A673 (cell line): ENCODE data around the gene VPS8. TPM values are rescaled to one million over a fixed set of nuclear protein-coding genes. Genes with fewer than 3 reads are reported as not detected.

Source experiments
- BruUV-seq: library from RNA; stranded (reverse); fragments of 400-500 nt; replicated peaks from 2 replicates; lab custom pipeline; 2021; lab: Mats Ljungman, UMichigan
- CTCF ChIA-PET: fragments of 300-600 bp; sonication (Branson Sonifier 250); formaldehyde crosslinking; loops from one replicate; lab custom pipeline; 2022; ENCODE audit warnings: antibody characterized with exemption; lab: Charles Lee
- POLR2A ChIA-PET: fragments of 300-600 bp; sonication (Branson Sonifier 250); formaldehyde crosslinking; loops from one replicate; lab custom pipeline; 2022; ENCODE audit warnings: antibody characterized with exemption; ENCODE audit not compliant: low non-redundant PET; lab: Charles Lee
- DNase-seq: peaks from one replicate; pipeline ENCODE4 v3.0.0-alpha.2; 2015; ENCODE audit warnings: low spot score
- H3K27ac ChIP-seq: fragments of 200-600 bp; sonication (generic); 2 replicates; pipeline ENCODE4 v1.5.1; 2016; ENCODE audit warnings: mixed run types, low read depth, mild to moderate bottlenecking, mixed read lengths, antibody characterized with exemption, low read length; ENCODE audit not compliant: poor library complexity, severe bottlenecking
- H3K27me3 ChIP-seq: fragments of 200-600 bp; sonication (generic); replicated peaks from 2 replicates; pipeline ENCODE4 v1.6.1; 2017; ENCODE audit warnings: mixed run types, low read depth, mild to moderate bottlenecking, mixed read lengths, antibody characterized with exemption, low read length; ENCODE audit not compliant: insufficient read depth, poor library complexity
- H3K36me3 ChIP-seq: fragments of 200-600 bp; sonication (generic); 2 replicates; pipeline ENCODE4 v1.6.1; 2016; ENCODE audit warnings: mixed run types, mild to moderate bottlenecking, mixed read lengths, antibody characterized with exemption, low read length; ENCODE audit not compliant: insufficient read depth, poor library complexity, severe bottlenecking
- H3K4me1 ChIP-seq: fragments of 200-600 bp; sonication (generic); 2 replicates; pipeline ENCODE4 v1.6.1; 2017; ENCODE audit warnings: mixed run types, mild to moderate bottlenecking, mixed read lengths, antibody characterized with exemption, low read length; ENCODE audit not compliant: insufficient read depth, poor library complexity, severe bottlenecking
- H3K4me3 ChIP-seq: fragments of 200-600 bp; sonication (generic); 2 replicates; pipeline ENCODE4 v1.5.1; 2016; ENCODE audit warnings: low read depth, mixed run types, mild to moderate bottlenecking, mixed read lengths, low read length; ENCODE audit not compliant: poor library complexity, severe bottlenecking
- H3K9me3 ChIP-seq: fragments of 200-600 bp; sonication (generic); 2 replicates; pipeline ENCODE4 v1.6.1; 2016; ENCODE audit warnings: mixed run types, low read depth, mild to moderate bottlenecking, mixed read lengths, antibody characterized with exemption, low read length; ENCODE audit not compliant: poor library complexity, severe bottlenecking
- EZH2 ChIP-seq: fragments of 200-600 bp; sonication (generic); IDR thresholded peaks from 2 replicates; pipeline ENCODE4 v1.6.1; 2017; ENCODE audit warnings: borderline replicate concordance, low read depth, mild to moderate bottlenecking, mixed read lengths, antibody characterized with exemption, low read length; ENCODE audit not compliant: poor library complexity, severe bottlenecking
- intact Hi-C: fragments of 100-400 bp; cut with micrococcal nuclease; formaldehyde crosslinking; loops from one replicate; pipeline ENCODE4 v1.10.0; 2022; ENCODE audit not compliant: unreplicated experiment
- total RNA-seq: library from RNA; stranded (reverse); gene quantifications from 2 replicates; pipeline ENCODE4 v1.2.3, GENCODE V29; 2021
- TF ChIP-seq, protein P1 (sequence below): fragments of 300-800, 200-600 bp; sonication (generic); conservative IDR thresholded peaks from 2 replicates; pipeline ENCODE4 v1.5.1; 2017; ENCODE audit warnings: low read depth, mild to moderate bottlenecking, antibody characterized with exemption, low read length, moderate library complexity, mixed read lengths

The VPS8 gene
- total RNA-seq, 1 experiment from 2014 or later: 42.3 TPM

DNA sequence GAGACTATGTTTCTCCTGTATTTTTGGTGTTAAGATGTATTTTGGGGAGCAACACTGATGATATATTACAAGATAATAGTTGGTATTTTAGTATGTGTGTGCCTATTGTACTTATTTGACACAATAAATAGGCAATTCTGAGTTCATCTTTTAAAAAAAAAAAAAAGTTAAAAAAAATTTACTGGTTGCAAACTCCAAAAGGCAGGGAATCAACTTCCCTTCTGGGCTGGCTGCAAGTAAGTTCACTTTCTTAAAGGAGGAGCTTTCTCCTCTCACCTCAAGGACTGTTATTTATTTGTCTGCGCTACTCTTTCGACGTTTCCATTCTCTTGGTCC lies 335 bp upstream of the VPS8 start:
- ChIA-PET CTCF (interaction anchor here (0.5 to 1.0 kb wide), 2 partner anchors 85 to 458 kb away, joined by 3 read pairs; no protein-coding TSS in a partner anchor), POLR2A (interaction anchor here (0.7 kb wide), 1 partner anchor 396 kb away, joined by 8 read pairs; no protein-coding TSS in a partner anchor)
- H3K27ac ChIP-seq: no peak overlapping the region
- intact Hi-C loops: no loop called here
- no TSS peak for BruUV-seq
- H3K36me3 ChIP-seq: no peaks in the 10 kb centered on the region
- no peaks in the 10 kb centered on the region for H3K9me3 ChIP-seq
- H3K4me3 ChIP-seq: peak overlapping the region; percentile 71
- no peaks in the 10 kb centered on the region for H3K4me1 ChIP-seq
- no peak for DNase-seq
- TF ChIP-seq EZH2: no peak
- TF ChIP-seq, protein P1, sequence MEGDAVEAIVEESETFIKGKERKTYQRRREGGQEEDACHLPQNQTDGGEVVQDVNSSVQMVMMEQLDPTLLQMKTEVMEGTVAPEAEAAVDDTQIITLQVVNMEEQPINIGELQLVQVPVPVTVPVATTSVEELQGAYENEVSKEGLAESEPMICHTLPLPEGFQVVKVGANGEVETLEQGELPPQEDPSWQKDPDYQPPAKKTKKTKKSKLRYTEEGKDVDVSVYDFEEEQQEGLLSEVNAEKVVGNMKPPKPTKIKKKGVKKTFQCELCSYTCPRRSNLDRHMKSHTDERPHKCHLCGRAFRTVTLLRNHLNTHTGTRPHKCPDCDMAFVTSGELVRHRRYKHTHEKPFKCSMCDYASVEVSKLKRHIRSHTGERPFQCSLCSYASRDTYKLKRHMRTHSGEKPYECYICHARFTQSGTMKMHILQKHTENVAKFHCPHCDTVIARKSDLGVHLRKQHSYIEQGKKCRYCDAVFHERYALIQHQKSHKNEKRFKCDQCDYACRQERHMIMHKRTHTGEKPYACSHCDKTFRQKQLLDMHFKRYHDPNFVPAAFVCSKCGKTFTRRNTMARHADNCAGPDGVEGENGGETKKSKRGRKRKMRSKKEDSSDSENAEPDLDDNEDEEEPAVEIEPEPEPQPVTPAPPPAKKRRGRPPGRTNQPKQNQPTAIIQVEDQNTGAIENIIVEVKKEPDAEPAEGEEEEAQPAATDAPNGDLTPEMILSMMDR: no peak
- H3K27me3 ChIP-seq: no peaks in the 10 kb centered on the region

DNA sequence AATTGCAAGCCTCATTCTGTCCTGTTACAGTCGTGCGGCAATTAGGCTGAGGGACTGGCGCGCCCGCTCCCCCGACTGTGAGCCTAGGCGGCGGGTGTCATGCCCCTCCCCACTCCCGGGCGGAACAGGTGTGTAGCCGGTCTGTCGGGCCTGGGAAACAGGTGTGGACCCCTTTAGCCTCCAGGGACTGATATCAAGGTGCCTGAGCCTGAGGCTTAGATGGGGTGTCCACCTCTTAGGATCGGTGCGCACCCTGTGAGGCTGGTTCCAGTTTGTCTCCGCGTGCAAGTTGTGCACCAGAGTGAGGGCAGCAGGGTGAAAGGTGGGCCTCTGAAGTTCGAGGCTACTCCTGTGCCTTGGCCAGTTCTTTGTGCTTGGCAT lies 686 bp downstream of the VPS8 start:
- BruUV-seq: no TSS peak
- DNase-seq: no peak

DNA sequence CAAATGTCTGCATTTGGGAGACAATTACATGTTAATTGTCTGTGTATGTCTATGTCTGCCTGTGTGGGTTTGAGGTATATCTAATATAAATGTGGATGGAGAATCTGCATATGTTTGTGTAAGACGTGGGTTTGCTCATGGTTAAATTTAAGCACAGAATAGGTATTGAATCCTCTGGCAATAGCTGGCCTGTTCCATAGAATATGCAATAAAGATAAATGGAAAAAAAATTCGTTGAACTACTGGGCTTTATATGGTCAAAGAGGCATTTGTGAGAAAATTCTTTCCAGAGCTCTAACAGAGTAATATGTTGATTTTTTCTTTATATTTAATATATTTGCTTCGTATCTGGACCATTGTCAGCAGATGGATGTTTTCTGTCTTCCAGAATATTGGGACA lies 1.4 kb downstream of the VPS8 start:
- no peak for DNase-seq
- CTCF ChIA-PET: no interaction called here
- no peaks in the 10 kb centered on the region for H3K9me3 ChIP-seq
- BruUV-seq: TSS peak; percentile 33
- peak overlapping the region; percentile 71 for H3K4me3 ChIP-seq
- no peaks in the 10 kb centered on the region for H3K36me3 ChIP-seq
- no peak overlapping the region for H3K27ac ChIP-seq
- H3K4me1 ChIP-seq: no peaks in the 10 kb centered on the region
- no peak for TF ChIP-seq EZH2
- TF ChIP-seq, protein P1: no peak
- intact Hi-C loops: no loop called here
- no peaks in the 10 kb centered on the region for H3K27me3 ChIP-seq
- POLR2A ChIA-PET: no interaction called here

More for the DNA sequence above, 686 bp downstream of the VPS8 start:
- H3K36me3 ChIP-seq: no peaks in the 10 kb centered on the region
- no peak for TF ChIP-seq EZH2
- TF ChIP-seq, protein P1: no peak
- peak overlapping the region; percentile 37 for H3K27ac ChIP-seq
- no peaks in the 10 kb centered on the region for H3K9me3 ChIP-seq
- peak overlapping the region; percentile 71 for H3K4me3 ChIP-seq
- no peaks in the 10 kb centered on the region for H3K27me3 ChIP-seq
- POLR2A ChIA-PET: interaction anchor here (0.5 kb wide), 1 partner anchor 10 kb away, joined by 3 read pairs; no protein-coding TSS in a partner anchor
- intact Hi-C loops: no loop called here
- no peaks in the 10 kb centered on the region for H3K4me1 ChIP-seq
- CTCF ChIA-PET: interaction anchor here (1.0 kb wide), 1 partner anchor 457 kb away, joined by 3 read pairs; no protein-coding TSS in a partner anchor
